Choroid plexus epithelial cell (primary cell): ENCODE results near the gene MAST2.
"Not testable (repeated sequence)": the region's sequence is repeated elsewhere in the genome, so short reads cannot be mapped to it uniquely, and the experiment has no call there.

Experiments used
- DNase-seq: peaks from one replicate; pipeline ENCODE4 v3.0.0-alpha.2; 2010; ENCODE audit warnings: low read depth
- H3K4me3 ChIP-seq: 2 replicates; pipeline ENCODE4 v1.5.1; 2011; ENCODE audit warnings: low read depth, mild to moderate bottlenecking, control low read depth, low read length, moderate library complexity
- CTCF ChIP-seq: conservative IDR thresholded peaks from 2 replicates; pipeline ENCODE4 v1.5.1; 2011; ENCODE audit warnings: low read depth, mild to moderate bottlenecking, control low read depth, inconsistent platforms, low read length, moderate library complexity

The MAST2 gene

GRCh38 chr1:45857101-45857700 is 53.8 kb downstream of the MAST2 start:
- DNase-seq = no peak
- TF ChIP-seq CTCF = no peak
- H3K4me3 ChIP-seq = no peak overlapping the region

- not testable (repeated sequence) for DNase-seq, H3K4me3 ChIP-seq
Observed at GRCh38 chr1:45857755-45858492, 54.5 kb downstream of the MAST2 start.

- H3K4me3 ChIP-seq = no peak overlapping the region
- TF ChIP-seq CTCF = no peak
- no peak for DNase-seq
Observed at GRCh38 chr1:45859221-45859620, 55.8 kb downstream of the MAST2 start.

- no peak for DNase-seq
- no peak overlapping the region for H3K4me3 ChIP-seq
- no peak for TF ChIP-seq CTCF
Observed at GRCh38 chr1:45862008-45862407, 58.6 kb downstream of the MAST2 start.

- no peak overlapping the region for H3K4me3 ChIP-seq
- no peak for TF ChIP-seq CTCF
- DNase-seq = no peak
Observed at GRCh38 chr1:45863218-45863617, 59.8 kb downstream of the MAST2 start.

- H3K4me3 ChIP-seq = peak overlapping the region; percentile 57
- no peak for TF ChIP-seq CTCF
- peak; percentile 52 for DNase-seq
Observed at GRCh38 chr1:45864167-45865106, 61.0 kb downstream of the MAST2 start.

- no peak for DNase-seq
- TF ChIP-seq CTCF = no peak
- H3K4me3 ChIP-seq = no peak overlapping the region
Observed at GRCh38 chr1:45867697-45868348, 64.4 kb downstream of the MAST2 start.
